Measurements from ENCODE around the gene FBXL4.

FBXL4 gene

DNA sequence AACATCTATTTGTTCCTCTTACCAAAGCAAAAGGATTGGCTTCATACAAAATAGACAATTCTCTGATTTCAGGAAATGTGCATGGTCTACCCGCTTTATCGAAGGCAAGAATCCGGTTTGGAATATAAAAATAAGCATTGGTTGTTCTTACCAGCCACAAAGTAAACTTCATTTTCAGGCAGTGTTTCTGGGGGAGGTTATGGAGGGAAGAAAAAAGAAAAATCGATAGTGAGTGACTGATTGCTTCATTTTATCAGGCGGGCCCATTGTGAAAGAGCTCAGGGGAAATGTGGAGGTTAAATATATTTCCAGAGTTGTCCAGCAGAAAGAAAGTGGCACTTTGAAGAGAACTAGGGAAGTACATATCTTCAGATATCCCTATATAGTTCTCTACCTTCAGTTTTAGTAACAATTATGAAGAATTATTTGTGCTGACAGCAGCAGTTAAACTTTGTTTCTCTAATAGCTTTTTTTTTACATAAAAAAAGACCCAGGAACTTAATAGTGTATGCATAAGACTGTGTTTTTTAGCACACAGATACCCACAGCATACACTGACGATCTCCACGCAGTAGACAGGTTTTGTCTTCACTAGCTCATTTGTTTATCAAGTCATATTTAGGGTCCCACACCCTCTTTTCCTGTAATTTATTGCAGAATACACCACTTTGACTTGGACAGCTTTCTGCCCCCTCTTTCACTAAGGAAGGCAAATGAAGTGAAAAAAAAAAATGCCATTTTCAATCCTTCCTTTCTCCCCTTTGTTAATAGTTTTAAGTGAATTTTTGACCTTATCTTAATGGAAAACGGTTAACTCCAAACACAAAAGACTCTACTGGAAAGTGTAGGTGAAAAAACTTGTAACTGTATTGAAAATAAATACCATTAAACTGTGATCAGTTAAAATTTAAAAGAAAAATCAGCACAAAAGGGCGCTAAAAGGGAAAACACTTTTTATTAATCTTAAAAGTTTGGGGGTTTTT, 110.5 kb downstream of the FBXL4 start:
- no peak for TF ChIP-seq CTCF (conservative IDR thresholded peaks at IDR 0.05; ENCODE audit: low read length)
- TF ChIP-seq EZH2phosphoT487 (IDR thresholded peaks at IDR 0.05; ENCODE audit: borderline replicate concordance): no peak
- Histone ChIP-seq H4K20me1 (ENCODE audit: insufficient read depth, low read length, poor library complexity, severe bottlenecking) (no peaks in the 10 kb centered on the region), H3K9ac (ENCODE audit: low read depth, low read length, poor library complexity, severe bottlenecking) (peak overlapping the region; percentile 61), H3K9me3 (ENCODE audit: insufficient read depth, low read depth, low read length) (no peaks in the 10 kb centered on the region), H3K79me2 (ENCODE audit: insufficient read depth, low read length) (peaks cover 12% of the 10 kb centered on the region; the same call in 1 of the 2 replicates), H3K9me2 (replicated peaks; ENCODE audit: low read depth, low read length) (no peaks in the 10 kb centered on the region), H3F3A (ENCODE audit: low read depth) (no peaks in the 10 kb centered on the region), H3K36me3 (ENCODE audit: insufficient read depth, low read length) (no peaks in the 10 kb centered on the region), H3K4me2 (ENCODE audit: low read depth, low read length, poor library complexity, severe bottlenecking) (peak overlapping the region; percentile 89), H3K4me1 (ENCODE audit: insufficient read depth, low read length, poor library complexity, severe bottlenecking) (peaks cover 22% of the 10 kb centered on the region), H2AFZ (ENCODE audit: low read length) (peak overlapping the region; percentile 47; the same call in 1 of the 2 replicates), H3K27me3 (ENCODE audit: insufficient read depth, low read length, poor library complexity, severe bottlenecking) (peaks cover 11% of the 10 kb centered on the region), H3K4me3 (ENCODE audit: low read length, poor library complexity, severe bottlenecking) (peak overlapping the region; percentile 88)

GRCh38 chr6:98836025-98836961, 111.5 kb downstream of the FBXL4 start:
- peaks cover 11% of the 10 kb centered on the region for H3K27me3 ChIP-seq (ENCODE audit: insufficient read depth, low read length, poor library complexity, severe bottlenecking)

More at GRCh38 chr6:98836025-98836961, 111.5 kb downstream of the FBXL4 start:
- Histone ChIP-seq H3K36me3 (ENCODE audit: insufficient read depth, low read length) (no peaks in the 10 kb centered on the region), H3F3A (ENCODE audit: low read depth) (no peaks in the 10 kb centered on the region), H3K79me2 (ENCODE audit: insufficient read depth, low read length) (peaks cover 12% of the 10 kb centered on the region; the same call in 1 of the 2 replicates), H3K9me3 (ENCODE audit: insufficient read depth, low read depth, low read length) (no peaks in the 10 kb centered on the region), H3K9ac (ENCODE audit: low read depth, low read length, poor library complexity, severe bottlenecking) (peak overlapping the region; percentile 61), H3K4me1 (ENCODE audit: insufficient read depth, low read length, poor library complexity, severe bottlenecking) (peaks cover 22% of the 10 kb centered on the region), H3K9me2 (replicated peaks; ENCODE audit: low read depth, low read length) (no peaks in the 10 kb centered on the region), H3K4me3 (ENCODE audit: low read length, poor library complexity, severe bottlenecking) (peak overlapping the region; percentile 88), H4K20me1 (ENCODE audit: insufficient read depth, low read length, poor library complexity, severe bottlenecking) (no peaks in the 10 kb centered on the region), H2AFZ (ENCODE audit: low read length) (peak overlapping the region; percentile 53; the same call in 1 of the 2 replicates), H3K4me2 (ENCODE audit: low read depth, low read length, poor library complexity, severe bottlenecking) (peak overlapping the region; percentile 89)
- TF ChIP-seq CTCF (conservative IDR thresholded peaks at IDR 0.05; ENCODE audit: low read length) (no peak), EZH2phosphoT487 (IDR thresholded peaks at IDR 0.05; ENCODE audit: borderline replicate concordance) (no peak)
